Peyer's patch (tissue), 4 donors: ENCODE data around the gene FAT3. TPM values are rescaled to one million over a fixed set of nuclear protein-coding genes. Genes with fewer than 3 reads are reported as not detected.

Experiments
- DNase-seq, 3 donors: peaks; one replicate each; pipeline ENCODE4 v3.0.0-alpha.2; 2017 to 2019
- H3K27ac ChIP-seq, 4 donors: fragments of 200-600 bp; sonication (generic); one replicate each; pipeline ENCODE4 v1.5.1; 2016 to 2019
- H3K27me3 ChIP-seq, 2 donors: fragments of 200-600 bp; sonication (generic); one replicate each; pipeline ENCODE4 v1.5.1; 2019
- H3K36me3 ChIP-seq, 3 donors: fragments of 200-600 bp; sonication (generic); one replicate each; pipeline ENCODE4 v1.5.1; 2016 to 2019
- H3K4me1 ChIP-seq, 4 donors: fragments of 200-600 bp; sonication (generic); one replicate each; pipeline ENCODE4 v1.5.1; 2016 to 2019
- H3K4me3 ChIP-seq, 4 donors: fragments of 200-600 bp; sonication (generic); 1 replicate in 3 of 4; 2 replicates in 1 of 4; pipeline ENCODE4 v1.5.1; 2016 to 2019; ENCODE audit warnings: mild to moderate bottlenecking in 1 of 4
- H3K9me3 ChIP-seq, 4 donors: fragments of 200-600 bp; sonication (generic); one replicate each; pipeline ENCODE4 v1.5.1; 2016 to 2019; ENCODE audit warnings: mild to moderate bottlenecking in 1 of 4
- POLR2A ChIP-seq, 2 donors: fragments of 450-650 bp; IDR thresholded peaks; one replicate each; pipeline ENCODE4 v1.5.1; 2017; ENCODE audit warnings: antibody characterized with exemption in 2 of 2, mild to moderate bottlenecking in 2 of 2, moderate library complexity in 2 of 2
- total RNA-seq, 4 donors: library from RNA; depleted of rRNA; stranded (reverse); fragments of >200 nt; gene quantifications; one replicate each; pipeline ENCODE4 v1.1.0, GENCODE V29; 2016
- TF ChIP-seq, protein P1 (sequence below), 6 experiments: fragments of 450-650 bp in 4 of 6; fragments of 200-600 bp in 2 of 6; sonication (generic) in 1 of 6; IDR thresholded peaks; one replicate each; pipeline ENCODE4 v1.5.1; 2017 to 2019; ENCODE audit warnings: antibody characterized with exemption in 6 of 6, mild to moderate bottlenecking in 3 of 6, moderate library complexity in 1 of 6

FAT3 gene
- total RNA-seq, 4 donors from 2014 or later: under 0.01 to 0.94 (median 0.18) TPM

DNA sequence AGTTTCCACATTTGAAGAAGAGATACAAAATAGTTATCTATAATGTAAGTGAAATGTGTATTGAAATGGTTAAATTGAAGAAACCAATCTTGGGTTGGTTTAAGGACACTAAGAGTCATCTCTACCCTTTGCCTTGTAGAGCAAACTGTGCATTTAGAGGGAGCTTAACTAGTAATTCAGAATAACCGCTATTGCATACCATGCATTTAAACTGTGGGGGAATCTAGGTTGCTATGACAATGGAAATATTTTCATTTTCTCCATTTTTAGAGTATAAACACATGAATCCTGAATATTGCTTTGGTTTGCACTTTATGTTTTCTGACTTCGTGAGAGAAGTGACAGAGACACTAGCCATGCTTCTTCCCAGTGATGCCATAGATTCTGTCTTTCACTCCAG lies 39.7 kb downstream of the FAT3 start:
- Histone ChIP-seq H3K36me3 (no peaks in the 10 kb centered on the region), H3K27me3 (no peaks in the 10 kb centered on the region), H3K4me3 (no peak overlapping the region), H3K4me1 (no peaks in the 10 kb centered on the region), H3K9me3 (no peaks in the 10 kb centered on the region), H3K27ac (no peak overlapping the region)
- TF ChIP-seq, protein P1, sequence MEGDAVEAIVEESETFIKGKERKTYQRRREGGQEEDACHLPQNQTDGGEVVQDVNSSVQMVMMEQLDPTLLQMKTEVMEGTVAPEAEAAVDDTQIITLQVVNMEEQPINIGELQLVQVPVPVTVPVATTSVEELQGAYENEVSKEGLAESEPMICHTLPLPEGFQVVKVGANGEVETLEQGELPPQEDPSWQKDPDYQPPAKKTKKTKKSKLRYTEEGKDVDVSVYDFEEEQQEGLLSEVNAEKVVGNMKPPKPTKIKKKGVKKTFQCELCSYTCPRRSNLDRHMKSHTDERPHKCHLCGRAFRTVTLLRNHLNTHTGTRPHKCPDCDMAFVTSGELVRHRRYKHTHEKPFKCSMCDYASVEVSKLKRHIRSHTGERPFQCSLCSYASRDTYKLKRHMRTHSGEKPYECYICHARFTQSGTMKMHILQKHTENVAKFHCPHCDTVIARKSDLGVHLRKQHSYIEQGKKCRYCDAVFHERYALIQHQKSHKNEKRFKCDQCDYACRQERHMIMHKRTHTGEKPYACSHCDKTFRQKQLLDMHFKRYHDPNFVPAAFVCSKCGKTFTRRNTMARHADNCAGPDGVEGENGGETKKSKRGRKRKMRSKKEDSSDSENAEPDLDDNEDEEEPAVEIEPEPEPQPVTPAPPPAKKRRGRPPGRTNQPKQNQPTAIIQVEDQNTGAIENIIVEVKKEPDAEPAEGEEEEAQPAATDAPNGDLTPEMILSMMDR (IDR thresholded peaks at IDR 0.05): no peak
- DNase-seq: no peak

DNA sequence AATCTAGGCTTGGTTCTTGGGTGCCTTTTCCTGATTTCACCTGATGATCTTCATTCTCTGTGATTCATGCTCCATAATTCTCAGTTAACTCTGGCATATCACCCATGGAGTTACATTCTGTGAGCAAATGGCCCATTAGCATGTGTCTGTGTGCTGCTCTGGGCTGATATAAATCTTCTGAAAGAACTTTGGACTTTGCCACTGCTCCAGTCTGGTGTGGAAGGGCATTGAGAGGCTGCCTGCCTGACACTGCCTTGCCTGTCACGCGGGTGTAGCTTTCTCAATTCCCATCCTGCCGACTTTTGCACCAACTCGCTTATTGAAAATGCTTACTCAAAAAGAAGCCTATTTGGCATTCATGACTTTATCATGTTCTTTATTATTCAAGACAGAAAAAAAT lies 42.2 kb downstream of the FAT3 start:
- no peaks in the 10 kb centered on the region for H3K4me1 ChIP-seq
- no peak overlapping the region for H3K27ac ChIP-seq
- no peak for TF ChIP-seq POLR2A (IDR thresholded peaks at IDR 0.05)
- TF ChIP-seq, protein P1 (IDR thresholded peaks at IDR 0.05): no peak
- no peak overlapping the region for H3K4me3 ChIP-seq
- no peaks in the 10 kb centered on the region for H3K27me3 ChIP-seq
- H3K9me3 ChIP-seq: no peaks in the 10 kb centered on the region
- DNase-seq: peak in 1 of 3 donors; percentile 69
- H3K36me3 ChIP-seq: no peaks in the 10 kb centered on the region

DNA sequence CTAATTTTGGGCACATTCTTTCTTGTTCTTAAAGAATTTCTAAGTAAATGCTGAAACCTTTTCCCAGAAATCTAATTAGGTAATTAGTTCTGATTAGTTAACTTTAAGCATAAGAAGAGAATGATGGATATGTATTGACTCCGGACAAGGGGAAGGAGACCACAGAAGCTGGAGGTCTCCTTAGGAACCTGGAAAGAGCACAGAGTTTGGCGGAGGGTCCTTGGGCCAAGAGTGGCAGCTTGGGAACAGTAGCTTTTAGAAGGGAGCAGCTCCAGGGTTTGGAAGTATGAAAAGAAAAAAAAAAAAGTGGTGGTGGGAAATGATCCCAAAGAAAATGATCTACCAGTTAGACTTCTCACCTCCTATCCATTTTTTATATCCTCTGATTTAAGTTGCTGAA lies 42.7 kb downstream of the FAT3 start:
- Histone ChIP-seq H3K27ac (no peak overlapping the region), H3K4me3 (no peak overlapping the region), H3K9me3 (no peaks in the 10 kb centered on the region), H3K27me3 (no peaks in the 10 kb centered on the region), H3K4me1 (no peaks in the 10 kb centered on the region), H3K36me3 (no peaks in the 10 kb centered on the region)
- TF ChIP-seq POLR2A (IDR thresholded peaks at IDR 0.05): no peak
- TF ChIP-seq, protein P1 (IDR thresholded peaks at IDR 0.05): no peak
- DNase-seq: no peak

DNA sequence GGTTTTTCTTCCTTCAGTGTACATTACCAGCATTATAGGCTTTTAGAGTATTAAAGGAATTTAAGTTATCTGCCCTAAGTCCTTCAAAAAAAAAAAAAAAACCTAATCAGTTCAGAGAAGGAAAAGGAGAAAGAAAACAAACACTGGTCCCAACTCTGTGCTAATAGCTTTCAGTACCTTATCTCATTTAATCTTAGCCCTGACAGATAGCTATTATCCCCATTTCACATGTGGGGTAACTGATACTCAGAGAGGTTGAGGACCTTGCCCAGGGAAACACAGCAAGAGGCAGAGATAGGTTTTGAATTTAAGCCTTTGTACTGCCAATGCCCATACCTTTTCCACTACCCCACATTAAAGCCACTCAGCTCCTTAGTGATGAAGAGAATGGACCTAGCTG lies 43.4 kb downstream of the FAT3 start:
- no peak overlapping the region for H3K4me3 ChIP-seq
- H3K4me1 ChIP-seq: no peaks in the 10 kb centered on the region
- DNase-seq: no peak
- no peak for TF ChIP-seq POLR2A (IDR thresholded peaks at IDR 0.05)
- TF ChIP-seq, protein P1 (IDR thresholded peaks at IDR 0.05): no peak
- no peaks in the 10 kb centered on the region for H3K36me3 ChIP-seq
- H3K27me3 ChIP-seq: no peaks in the 10 kb centered on the region
- no peak overlapping the region for H3K27ac ChIP-seq
- H3K9me3 ChIP-seq: no peaks in the 10 kb centered on the region

DNA sequence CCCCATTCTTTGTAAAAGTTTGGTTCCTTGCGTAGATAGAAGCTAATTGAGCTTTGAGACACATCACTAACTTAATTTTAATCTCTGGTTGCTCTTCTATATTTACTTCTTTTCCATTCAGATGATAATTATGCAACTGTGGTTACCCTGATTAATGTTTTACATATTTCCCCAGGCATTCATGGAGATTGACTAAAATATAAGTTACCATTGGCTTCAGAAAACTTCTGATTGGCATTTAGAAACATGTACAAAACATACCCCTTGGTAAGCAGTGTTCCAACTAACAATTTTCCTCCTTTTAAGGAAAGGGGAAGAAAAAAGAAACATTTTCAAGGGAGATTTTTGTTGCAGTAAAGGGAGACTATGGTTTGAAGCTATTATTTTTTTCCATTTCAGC lies 43.9 kb downstream of the FAT3 start:
- Histone ChIP-seq H3K9me3 (no peaks in the 10 kb centered on the region), H3K27ac (no peak overlapping the region), H3K27me3 (no peaks in the 10 kb centered on the region), H3K36me3 (no peaks in the 10 kb centered on the region), H3K4me3 (no peak overlapping the region), H3K4me1 (no peaks in the 10 kb centered on the region)
- TF ChIP-seq POLR2A (IDR thresholded peaks at IDR 0.05): no peak
- TF ChIP-seq, protein P1 (IDR thresholded peaks at IDR 0.05): no peak
- no peak for DNase-seq

DNA sequence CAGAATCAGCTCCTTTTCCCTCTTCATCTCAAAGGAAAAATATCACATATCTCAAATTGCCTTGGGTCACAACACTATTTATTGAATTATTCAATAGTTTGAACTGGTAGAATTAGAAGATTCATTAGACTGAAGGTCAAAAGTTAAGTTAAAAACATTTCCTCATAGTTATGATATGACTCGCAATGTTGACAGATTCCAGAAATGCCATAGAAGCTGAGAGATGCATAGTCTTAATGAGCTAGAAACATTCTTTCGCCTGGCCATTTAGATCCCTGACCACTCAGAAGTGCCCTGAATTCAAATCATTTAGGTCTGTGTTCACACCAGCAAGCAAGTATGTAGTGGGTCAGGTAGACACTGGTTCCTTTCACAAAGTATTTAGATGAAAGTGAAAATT lies 44.4 kb downstream of the FAT3 start:
- Histone ChIP-seq H3K9me3 (no peaks in the 10 kb centered on the region), H3K27me3 (no peaks in the 10 kb centered on the region), H3K27ac (no peak overlapping the region), H3K4me1 (no peaks in the 10 kb centered on the region), H3K36me3 (no peaks in the 10 kb centered on the region), H3K4me3 (no peak overlapping the region)
- TF ChIP-seq POLR2A (IDR thresholded peaks at IDR 0.05): no peak
- TF ChIP-seq, protein P1 (IDR thresholded peaks at IDR 0.05): no peak
- DNase-seq: no peak
